ENCODE results near the gene CSNK1A1. TPM values are rescaled to one million over a fixed set of nuclear protein-coding genes. Genes with fewer than 3 reads are reported as not detected.

The CSNK1A1 gene
- total and polyA plus RNA-seq, 2 of the 4 experiments (the other 2 are of a cell fraction): 140 to 419 TPM

DNA sequence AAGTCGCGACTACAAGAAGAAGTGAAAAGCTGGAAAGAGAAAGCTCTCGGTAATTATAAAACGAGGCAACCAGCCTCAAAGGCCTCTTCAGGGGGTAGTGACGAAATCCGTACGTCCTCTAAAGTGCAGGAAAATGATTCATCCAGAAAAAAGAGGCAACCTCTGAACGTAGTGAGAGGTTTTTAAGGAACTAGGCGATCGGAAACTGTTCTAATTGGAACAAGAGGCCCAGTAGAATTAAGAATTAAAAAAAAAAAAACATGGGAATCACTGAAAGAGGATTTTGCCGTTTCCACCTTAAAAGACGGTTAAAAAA is 1.0 kb downstream of the CSNK1A1 start:
- peaks cover 31% of the 10 kb centered on the region for H3K36me3 ChIP-seq (ENCODE audit: control insufficient read depth, insufficient read depth, low read length)
- H2AK9ac ChIP-seq (replicated peaks; ENCODE audit: low read depth, low read length, poor library complexity): peak overlapping the region; percentile 80
- intact Hi-C loops (cut with micrococcal nuclease): loop anchor here (2.0 to 5.0 kb wide), 2 partner anchors 33 to 53 kb away; no protein-coding TSS in a partner anchor
- peak; percentile 71 for DNase-seq
- H3K79me1 ChIP-seq (ENCODE audit: low read depth in 1 of 2, low read length in 2 of 2): 0 out of 4 replicates have a peak, but pooled peaks cover 0 to 10% of the 10 kb centered on the region in 2 experiments
- H2AFZ ChIP-seq (replicated peaks; ENCODE audit: low read length, poor library complexity): no peak overlapping the region
- peaks cover 4% of the 10 kb centered on the region for H3K9me1 ChIP-seq (ENCODE audit: insufficient read depth, low read length)
- peak overlapping the region; percentile 99 for H3K4ac ChIP-seq (ENCODE audit: low read depth, low read length)
- peak overlapping the region; percentile 84 for H2AK5ac ChIP-seq (ENCODE audit: low read depth, low read length)
- TF ChIP-seq FOS (IDR thresholded peaks at IDR 0.05; ENCODE audit: low read depth, low read length) (no peak), NFE2L2 (IDR thresholded peaks at IDR 0.05; ENCODE audit: low read depth, low read length) (no peak), RFX5 (IDR thresholded peaks at IDR 0.05; ENCODE audit: low read depth, low read length) (no peak), RCOR1 (IDR thresholded peaks at IDR 0.05; ENCODE audit: insufficient replicate concordance, low read length) (no peak), CEBPB (IDR thresholded peaks at IDR 0.05; ENCODE audit: low read depth, low read length) (peak; percentile 73), CTCF (conservative IDR thresholded peaks at IDR 0.05; ENCODE audit: low read depth, low read length) (no peak), POLR2A (IDR thresholded peaks at IDR 0.05; ENCODE audit: low read depth, low read length) (peak; percentile 50; the same call in 1 of the 2 replicates)
- peak overlapping the region; percentile 96 for H4K91ac ChIP-seq (ENCODE audit: insufficient read depth, low read depth, low read length)
- no peak overlapping the region for H2BK20ac ChIP-seq (ENCODE audit: low read depth, low read length)
- peak overlapping the region; percentile 89 for H2BK5ac ChIP-seq (ENCODE audit: low read depth, low read length, poor library complexity, severe bottlenecking)
- ChIA-PET CTCF (interaction anchor here (0.7 to 1.9 kb wide), 6 partner anchors 11 to 104 kb away, joined by 3 to 9 read pairs (median 4); no protein-coding TSS in a partner anchor), POLR2A (ENCODE audit: unreplicated experiment) (interaction anchor here (0.6 to 1.6 kb wide), 7 partner anchors 12 to 244 kb away, joined by 4 to 6 read pairs (median 4); no protein-coding TSS in a partner anchor)
- BruUV-seq (replicated peaks): no TSS peak
- H3K4me2 ChIP-seq (ENCODE audit: low read depth, low read length): peak overlapping the region; percentile 87
- H3K9me3 ChIP-seq (ENCODE audit: control insufficient read depth, insufficient read depth, low read length): no peaks in the 10 kb centered on the region
- dilution Hi-C loops (cut with HindIII; ENCODE audit: low sequenced_read_pairs, unreplicated experiment): no loop called here
- H3K18ac ChIP-seq (ENCODE audit: low read depth, low read length): peak overlapping the region; percentile 94
- peak overlapping the region; percentile 100 for H3K23ac ChIP-seq (ENCODE audit: low read depth, low read length)
- H3K14ac ChIP-seq (replicated peaks; ENCODE audit: low read depth, low read length): peak overlapping the region; percentile 99
- H3K4me1 ChIP-seq (ENCODE audit: control insufficient read depth, insufficient read depth, low read length): peaks cover 2% of the 10 kb centered on the region
- H2BK15ac ChIP-seq (ENCODE audit: low read depth, low read length): peak overlapping the region; percentile 20; the same call in 2 of the 3 replicates
- peak overlapping the region; percentile 89 for H4K5ac ChIP-seq (ENCODE audit: low read depth, low read length)
- H4K20me1 ChIP-seq (ENCODE audit: insufficient read depth, low read length): peaks cover 43% of the 10 kb centered on the region
- 0% methylated on average over 8 of the region's 12 CpGs; no CpG with 5 or more reads in 1 of the 2 experiments for WGBS, 2 experiments (ENCODE audit: extremely low coverage in 2 of 2, insufficient read length in 1 of 2)
- H3K27me3 ChIP-seq (ENCODE audit: control insufficient read depth, insufficient read depth, low read length): no peaks in the 10 kb centered on the region
- peak overlapping the region; percentile 100 for H3K9ac ChIP-seq (ENCODE audit: low read depth, low read length)
- H3K4me3 ChIP-seq (ENCODE audit: insufficient read depth, low read depth, low read length): peak overlapping the region; percentile 81
- peak overlapping the region; percentile 99 for H3K56ac ChIP-seq (ENCODE audit: extremely low read depth, insufficient read depth, low read length)
- H2BK120ac ChIP-seq (ENCODE audit: low read depth, low read length): peak overlapping the region; percentile 91
- H4K8ac ChIP-seq (ENCODE audit: low read depth in 2 of 2, low read length in 2 of 2): peak overlapping the region; percentile 74 to 89
- no peak for ATAC-seq (ENCODE audit: low read depth)
- in situ Hi-C loops (cut with MboI; ENCODE audit: low sequenced_read_pairs): loop anchor here (25.0 kb wide), 1 partner anchor 388 kb away; no protein-coding TSS in a partner anchor
- peak overlapping the region; percentile 100 for H3K27ac ChIP-seq (ENCODE audit: insufficient read depth, low read length)
